Measurements from ENCODE around the gene EFS.

EFS gene

DNA sequence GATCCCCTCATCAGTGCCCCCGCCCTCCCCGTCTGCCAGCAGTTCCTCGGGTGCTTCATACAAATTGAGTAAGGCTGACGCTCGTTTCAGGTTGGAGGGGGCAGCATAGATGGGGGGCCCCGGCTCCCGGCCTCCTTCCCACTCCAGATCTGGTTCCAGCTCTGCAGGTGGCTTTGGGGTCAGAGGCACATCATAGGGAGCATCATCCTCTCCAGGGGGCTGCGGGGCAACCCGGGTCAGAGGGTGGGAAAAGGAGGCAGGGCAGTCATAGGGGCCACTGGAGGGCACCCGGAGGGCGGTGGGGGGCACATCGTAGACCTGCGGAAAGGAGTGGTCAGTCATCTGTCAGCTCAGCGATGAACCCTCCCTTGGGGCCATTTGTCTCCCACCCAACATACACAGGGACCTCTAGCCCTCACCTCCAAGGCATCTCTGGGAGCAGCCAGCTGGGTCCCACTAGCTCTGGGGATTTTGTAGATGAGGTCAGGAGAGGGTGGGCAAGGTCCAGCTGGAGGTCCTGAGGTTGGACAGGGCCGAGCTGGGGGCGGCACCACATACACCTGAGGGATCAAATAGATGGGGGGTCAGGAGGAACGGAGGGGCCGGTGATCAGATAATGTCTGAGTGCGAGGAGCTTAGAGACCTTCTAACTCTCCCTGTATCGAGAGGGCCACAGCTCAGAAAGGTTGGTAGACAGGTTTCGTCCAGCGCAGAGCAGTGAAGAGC is 5.1 kb downstream of the EFS start:
- Mint-ChIP-seq H3K9me3 (ENCODE audit: low read depth) (no peaks in the 10 kb centered on the region), H3K4me1 (ENCODE audit: low read depth) (peaks cover 4% of the 10 kb centered on the region), H3K36me3 (no peaks in the 10 kb centered on the region), H3K27me3 (no peaks in the 10 kb centered on the region), H3K4me3 (no peak overlapping the region), H3K27ac (no peak overlapping the region)

GRCh38 chr14:23359167-23359626 is 5.8 kb downstream of the EFS start:
- no peaks in the 10 kb centered on the region for H3K9me3 Mint-ChIP-seq (ENCODE audit: low read depth)
- no peaks in the 10 kb centered on the region for H3K27me3 Mint-ChIP-seq
- no peak overlapping the region for H3K27ac Mint-ChIP-seq
- H3K4me3 Mint-ChIP-seq, result no peak overlapping the region
- H3K36me3 Mint-ChIP-seq, result no peaks in the 10 kb centered on the region
- H3K4me1 Mint-ChIP-seq (ENCODE audit: low read depth), result no peaks in the 10 kb centered on the region

DNA sequence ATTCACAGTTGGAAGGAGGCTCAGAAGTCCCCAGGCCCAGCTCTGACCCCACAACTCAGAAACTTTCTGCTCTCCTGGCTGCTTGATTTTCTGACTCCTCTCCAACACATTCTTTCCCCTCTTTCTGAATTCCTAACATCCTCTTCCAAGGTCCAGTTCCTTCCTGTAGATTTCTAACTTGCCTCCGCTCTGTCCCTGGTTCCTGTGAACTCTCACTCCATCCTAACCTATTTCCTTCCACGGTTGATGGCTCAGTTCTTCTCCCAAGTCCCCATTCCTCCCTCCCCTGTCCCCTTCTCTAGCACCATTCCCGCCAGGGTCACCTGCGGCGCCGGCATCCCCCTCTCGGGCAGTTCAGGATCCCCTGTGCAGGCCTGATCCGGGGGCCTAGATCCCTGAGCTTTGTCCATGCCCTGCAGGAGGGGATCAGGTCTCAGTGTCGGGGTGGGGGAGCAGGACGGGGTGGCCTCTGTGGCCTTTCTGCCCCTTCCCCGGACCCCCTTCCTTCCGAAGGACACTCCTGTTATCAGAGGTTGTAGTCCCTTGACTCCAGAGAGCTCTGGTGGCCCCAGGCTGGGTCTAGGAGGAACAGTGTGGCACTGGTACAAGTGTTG is 6.3 kb downstream of the EFS start:
- H3K36me3 Mint-ChIP-seq, result no peaks in the 10 kb centered on the region
- no peaks in the 10 kb centered on the region for H3K4me1 Mint-ChIP-seq (ENCODE audit: low read depth)
- no peak overlapping the region for H3K27ac Mint-ChIP-seq
- H3K4me3 Mint-ChIP-seq, result no peak overlapping the region
- H3K9me3 Mint-ChIP-seq (ENCODE audit: low read depth), result no peaks in the 10 kb centered on the region
- no peaks in the 10 kb centered on the region for H3K27me3 Mint-ChIP-seq

- no peak overlapping the region for H3K27ac Mint-ChIP-seq
- H3K4me1 Mint-ChIP-seq (ENCODE audit: low read depth), result peaks cover 4% of the 10 kb centered on the region
- no peak overlapping the region for H3K4me3 Mint-ChIP-seq
- peaks cover 2% of the 10 kb centered on the region for H3K27me3 Mint-ChIP-seq
- no peaks in the 10 kb centered on the region for H3K36me3 Mint-ChIP-seq
- H3K9me3 Mint-ChIP-seq (ENCODE audit: low read depth), result no peaks in the 10 kb centered on the region
These were observed 6.9 kb downstream of the EFS start for GRCh38 chr14:23358042-23358441.

GRCh38 chr14:23357261-23357660 is 7.7 kb downstream of the EFS start:
- no peaks in the 10 kb centered on the region for H3K9me3 Mint-ChIP-seq (ENCODE audit: low read depth)
- no peaks in the 10 kb centered on the region for H3K36me3 Mint-ChIP-seq
- H3K27me3 Mint-ChIP-seq, result peaks cover 2% of the 10 kb centered on the region
- no peak overlapping the region for H3K27ac Mint-ChIP-seq
- H3K4me3 Mint-ChIP-seq, result no peak overlapping the region
- peaks cover 6% of the 10 kb centered on the region for H3K4me1 Mint-ChIP-seq (ENCODE audit: low read depth)

DNA sequence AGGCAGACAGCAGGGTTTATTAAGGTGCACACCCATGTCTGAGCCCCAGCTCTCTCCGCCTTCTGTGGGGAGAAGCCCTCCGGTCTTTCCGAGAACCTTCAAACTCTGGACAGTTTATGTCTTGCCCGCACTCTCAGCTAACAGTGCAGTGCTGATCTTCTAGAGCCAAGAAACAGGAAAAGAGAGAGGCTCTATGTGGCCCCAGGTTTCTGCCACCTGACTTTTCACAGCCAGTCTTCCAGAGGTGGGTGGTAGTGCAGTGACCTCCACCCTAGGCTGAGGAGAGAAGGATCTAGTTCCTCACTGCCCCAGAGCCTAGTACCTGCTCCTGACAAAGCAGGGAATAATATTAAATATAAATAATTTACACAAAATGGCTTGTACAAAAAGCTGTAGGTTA is 8.3 kb downstream of the EFS start:
- peaks cover 2% of the 10 kb centered on the region for H3K27me3 Mint-ChIP-seq
- H3K36me3 Mint-ChIP-seq, result no peaks in the 10 kb centered on the region
- H3K27ac Mint-ChIP-seq, result no peak overlapping the region
- no peak overlapping the region for H3K4me3 Mint-ChIP-seq
- no peaks in the 10 kb centered on the region for H3K9me3 Mint-ChIP-seq (ENCODE audit: low read depth)
- H3K4me1 Mint-ChIP-seq (ENCODE audit: low read depth), result peaks cover 6% of the 10 kb centered on the region

DNA sequence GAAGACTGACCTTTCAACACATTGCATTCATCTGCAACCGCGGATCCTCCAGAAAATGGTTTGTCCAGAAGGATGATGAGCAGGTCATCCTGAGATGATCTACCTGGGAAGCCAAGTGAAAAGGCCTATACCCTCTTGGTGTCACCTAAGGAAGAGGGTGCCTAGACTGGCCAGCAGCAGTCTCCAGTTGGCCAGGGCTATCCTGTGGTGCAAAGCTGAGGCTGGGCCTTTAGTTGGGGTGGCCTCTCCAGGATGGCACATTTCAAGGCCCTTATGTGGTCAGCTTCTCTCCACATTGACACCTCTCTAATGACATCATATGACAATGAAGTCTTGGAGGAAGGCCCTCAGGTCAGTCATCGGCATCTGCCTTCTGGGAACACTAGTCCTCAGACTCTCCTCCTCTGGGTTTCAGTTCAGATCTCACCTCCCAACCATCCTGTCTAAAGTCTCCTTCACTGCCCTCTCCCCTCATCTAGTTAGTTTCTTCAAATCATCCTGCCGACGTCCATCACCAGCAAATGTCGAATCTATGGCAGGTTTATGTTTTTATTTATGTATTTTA is 9.0 kb downstream of the EFS start:
- H3K9me3 Mint-ChIP-seq (ENCODE audit: low read depth), result no peaks in the 10 kb centered on the region
- no peak overlapping the region for H3K27ac Mint-ChIP-seq
- peaks cover 10% of the 10 kb centered on the region for H3K4me1 Mint-ChIP-seq (ENCODE audit: low read depth)
- no peak overlapping the region for H3K4me3 Mint-ChIP-seq
- no peaks in the 10 kb centered on the region for H3K36me3 Mint-ChIP-seq
- peaks cover 5% of the 10 kb centered on the region for H3K27me3 Mint-ChIP-seq

GRCh38 chr14:23354990-23355389 is 10.0 kb downstream of the EFS start:
- no peak overlapping the region for H3K27ac Mint-ChIP-seq

GRCh38 chr14:23353433-23353780 is 11.6 kb downstream of the EFS start:
- Mint-ChIP-seq H3K9me3 (ENCODE audit: low read depth) (no peaks in the 10 kb centered on the region), H3K27me3 (peaks cover 8% of the 10 kb centered on the region), H3K27ac (no peak overlapping the region), H3K4me3 (peak overlapping the region; percentile 92), H3K4me1 (ENCODE audit: low read depth) (peaks cover 10% of the 10 kb centered on the region), H3K36me3 (peaks cover 2% of the 10 kb centered on the region)

More at GRCh38 chr14:23354990-23355389, 10.0 kb downstream of the EFS start:
- H3K27me3 Mint-ChIP-seq, result peaks cover 8% of the 10 kb centered on the region
- peaks cover 2% of the 10 kb centered on the region for H3K36me3 Mint-ChIP-seq
- H3K4me3 Mint-ChIP-seq, result no peak overlapping the region
- H3K4me1 Mint-ChIP-seq (ENCODE audit: low read depth), result peaks cover 10% of the 10 kb centered on the region
- no peaks in the 10 kb centered on the region for H3K9me3 Mint-ChIP-seq (ENCODE audit: low read depth)

- Mint-ChIP-seq H3K27ac (no peak within 1 kb of the TSS), H3K4me1 (ENCODE audit: low read depth) (peaks cover 10% of the 10 kb centered on the region), H3K9me3 (ENCODE audit: low read depth) (no peaks in the 10 kb centered on the region), H3K4me3 (peak within 1 kb of the TSS; percentile 92), H3K36me3 (peaks cover 2% of the 10 kb centered on the region), H3K27me3 (peaks cover 8% of the 10 kb centered on the region)
These were observed 12.2 kb downstream of the EFS start, which contains the start of gene SLC22A17 for GRCh38 chr14:23352506-23353432. TSS of gene SLC22A17 (minus strand) at chr14:23352887.

GRCh38 chr14:23351681-23352505 is 13.1 kb downstream of the EFS start:
- peak overlapping the region; percentile 92 for H3K4me3 Mint-ChIP-seq
- H3K4me1 Mint-ChIP-seq (ENCODE audit: low read depth), result peaks cover 10% of the 10 kb centered on the region
- H3K27me3 Mint-ChIP-seq, result peaks cover 8% of the 10 kb centered on the region
- no peak overlapping the region for H3K27ac Mint-ChIP-seq
- no peaks in the 10 kb centered on the region for H3K9me3 Mint-ChIP-seq (ENCODE audit: low read depth)
- H3K36me3 Mint-ChIP-seq, result peaks cover 2% of the 10 kb centered on the region

- Mint-ChIP-seq H3K4me3 (no peak overlapping the region), H3K27ac (no peak overlapping the region), H3K36me3 (peaks cover 2% of the 10 kb centered on the region), H3K4me1 (ENCODE audit: low read depth) (peaks cover 10% of the 10 kb centered on the region), H3K9me3 (ENCODE audit: low read depth) (no peaks in the 10 kb centered on the region), H3K27me3 (peaks cover 8% of the 10 kb centered on the region)
These were observed 15.7 kb downstream of the EFS start for GRCh38 chr14:23349156-23349845.

- H3K27me3 Mint-ChIP-seq, result peaks cover 6% of the 10 kb centered on the region
- no peaks in the 10 kb centered on the region for H3K9me3 Mint-ChIP-seq (ENCODE audit: low read depth)
- H3K4me3 Mint-ChIP-seq, result no peak overlapping the region
- peaks cover 8% of the 10 kb centered on the region for H3K4me1 Mint-ChIP-seq (ENCODE audit: low read depth)
- no peak overlapping the region for H3K27ac Mint-ChIP-seq
- peaks cover 2% of the 10 kb centered on the region for H3K36me3 Mint-ChIP-seq
These were observed 16.7 kb downstream of the EFS start for GRCh38 chr14:23348297-23348655.
